Neural cell (in vitro differentiated cells): ENCODE results near the gene PAWR. TPM values are rescaled to one million over a fixed set of nuclear protein-coding genes. Genes with fewer than 3 reads are reported as not detected.
"Not testable (repeated sequence)": the region's sequence is repeated elsewhere in the genome, so short reads cannot be mapped to it uniquely, and the experiment has no call there.

Experiments used
- H2AFZ ChIP-seq: fragments of 200-600, 300-800 bp; sonication (generic), shearing (Covaris generic); 2 replicates; pipeline ENCODE4 v1.6.0; 2014; ENCODE audit warnings: low read depth, mild to moderate bottlenecking, antibody characterized with exemption, low read length, moderate library complexity
- H3F3A ChIP-seq: fragments of 200-600 bp; shearing (Covaris generic); 2 replicates; pipeline ENCODE4 v1.6.1; 2016; ENCODE audit warnings: mild to moderate bottlenecking, moderate library complexity, mixed read lengths, antibody characterized with exemption, low read length; ENCODE audit not compliant: insufficient read depth, poor library complexity, severe bottlenecking
- H3K27ac ChIP-seq: fragments of 200-600, 300-800 bp; sonication (generic), shearing (Covaris generic); 2 replicates; pipeline ENCODE4 v1.5.1; 2014; ENCODE audit warnings: mild to moderate bottlenecking, low read length, moderate library complexity
- H3K27me3 ChIP-seq: fragments of 300-800, 200-600 bp; sonication (generic), shearing (Covaris generic); 2 replicates; pipeline ENCODE4 v1.6.0; 2014; ENCODE audit warnings: mild to moderate bottlenecking, low read depth, low read length, moderate library complexity; ENCODE audit not compliant: insufficient read depth
- H3K36me3 ChIP-seq: fragments of 300-800, 200-600 bp; sonication (generic), shearing (Covaris generic); 2 replicates; pipeline ENCODE4 v1.5.1; 2014; ENCODE audit warnings: mild to moderate bottlenecking, antibody characterized with exemption, low read length, moderate library complexity; ENCODE audit not compliant: insufficient read depth
- H3K4me2 ChIP-seq: fragments of 300-800, 200-600 bp; sonication (generic), shearing (Covaris generic); 2 replicates; pipeline ENCODE4 v1.6.0; 2014; ENCODE audit warnings: mild to moderate bottlenecking, low read length
- H3K4me3 ChIP-seq: fragments of 300-800, 200-600 bp; sonication (generic), shearing (Covaris generic); 2 replicates; pipeline ENCODE4 v1.5.1; 2014; ENCODE audit warnings: mild to moderate bottlenecking, low read length, moderate library complexity
- H3K79me2 ChIP-seq: fragments of 200-600 bp; shearing (Covaris generic); replicated peaks from 2 replicates; pipeline ENCODE4 v1.6.0; 2014; ENCODE audit warnings: mild to moderate bottlenecking, low read length, moderate library complexity; ENCODE audit not compliant: insufficient read depth
- H3K9ac ChIP-seq: fragments of 300-800, 200-600 bp; sonication (generic), shearing (Covaris generic); 2 replicates; pipeline ENCODE4 v1.6.1; 2016; ENCODE audit warnings: mild to moderate bottlenecking, low read length, mixed read lengths
- H3K9me2 ChIP-seq: fragments of 200-600 bp; shearing (Covaris generic); 2 replicates; pipeline ENCODE4 v1.6.1; 2016; ENCODE audit warnings: mild to moderate bottlenecking, low read length, mixed read lengths; ENCODE audit not compliant: insufficient read depth
- H3K9me3 ChIP-seq: fragments of 200-600, 300-800 bp; sonication (generic), shearing (Covaris generic); 2 replicates; pipeline ENCODE4 v1.6.1; 2016; ENCODE audit warnings: mild to moderate bottlenecking, mixed run types, low read length, moderate library complexity, mixed read lengths
- H4K20me1 ChIP-seq: fragments of 200-600 bp; shearing (Covaris generic); 2 replicates; pipeline ENCODE4 v1.6.1; 2016; ENCODE audit warnings: mild to moderate bottlenecking, mixed run types; ENCODE audit not compliant: insufficient read depth
- EP300 ChIP-seq: fragments of 450-650 bp; conservative IDR thresholded peaks from 2 replicates; pipeline ENCODE4 v1.6.1; 2014; ENCODE audit warnings: antibody characterized with exemption, mild to moderate bottlenecking, moderate library complexity; ENCODE audit not compliant: poor library complexity, severe bottlenecking
- EZH2 ChIP-seq: fragments of 200-600, 300-800 bp; shearing (Covaris generic), sonication (generic); IDR thresholded peaks from 2 replicates; pipeline ENCODE4 v1.6.1; 2014; ENCODE audit warnings: antibody characterized with exemption, low read length, borderline replicate concordance, mild to moderate bottlenecking; ENCODE audit not compliant: insufficient read depth, poor library complexity, severe bottlenecking
- MXI1 ChIP-seq: fragments of 450-650 bp; conservative IDR thresholded peaks from 2 replicates; pipeline ENCODE4 v1.6.1; 2014; ENCODE audit warnings: antibody characterized with exemption, mild to moderate bottlenecking; ENCODE audit not compliant: poor library complexity, severe bottlenecking
- POLR2AphosphoS5 ChIP-seq: IDR thresholded peaks from 2 replicates; pipeline ENCODE4 v1.6.1; 2012
- RAD21 ChIP-seq: fragments of 450-650 bp; conservative IDR thresholded peaks from 2 replicates; pipeline ENCODE4 v1.6.1; 2014; ENCODE audit warnings: antibody characterized with exemption, mild to moderate bottlenecking, moderate library complexity
- SMC3 ChIP-seq: fragments of 450-650 bp; conservative IDR thresholded peaks from 2 replicates; pipeline ENCODE4 v1.6.1; 2014; ENCODE audit warnings: antibody characterized with exemption, mild to moderate bottlenecking, moderate library complexity; ENCODE audit not compliant: poor library complexity
- TAF1 ChIP-seq: IDR thresholded peaks from 2 replicates; pipeline ENCODE4 v1.6.1; 2012; ENCODE audit warnings: low read depth
- polyA plus RNA-seq: library from polyadenylated mRNA; depleted of rRNA; stranded (reverse); fragments of >200 nt; gene quantifications from 2 replicates; pipeline ENCODE4 v1.2.3, GENCODE V29; 2014
- TF ChIP-seq, protein P1 (sequence below): IDR thresholded peaks from 2 replicates; pipeline ENCODE4 v1.6.1; 2012; ENCODE audit warnings: borderline replicate concordance
- TF ChIP-seq, protein P2 (sequence below): fragments of 450-650 bp; IDR thresholded peaks from 2 replicates; pipeline ENCODE4 v1.5.1; 2014; ENCODE audit warnings: antibody characterized with exemption, mild to moderate bottlenecking, moderate library complexity; ENCODE audit not compliant: poor library complexity, severe bottlenecking

The PAWR gene
- polyA plus RNA-seq, 1 donor from 2014 or later: 13.4 TPM

DNA sequence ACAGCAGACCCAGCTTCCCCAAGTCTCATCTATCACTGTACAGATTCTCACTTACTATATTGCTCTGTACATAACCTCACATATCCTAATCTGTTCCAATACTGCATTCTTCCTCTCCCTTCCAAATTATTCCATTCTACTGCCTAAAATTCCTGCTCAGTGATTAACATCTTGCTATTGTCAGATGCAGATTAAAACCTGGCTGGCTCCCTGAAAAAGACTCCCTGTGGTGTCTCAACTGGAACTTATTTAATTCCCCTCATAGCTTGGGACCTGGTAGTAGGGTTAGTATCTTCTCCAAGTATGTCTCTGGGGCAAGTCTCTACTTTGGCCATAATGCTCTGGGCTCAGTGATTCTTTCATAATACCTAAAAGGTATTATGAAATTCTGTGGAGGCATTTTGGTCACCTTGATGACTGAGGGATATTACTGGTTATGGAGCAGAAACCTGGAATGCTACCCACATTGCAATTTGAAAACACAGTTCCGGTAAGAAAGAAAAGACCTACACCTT, 55.8 kb downstream of the PAWR start:
- H3K9me3 ChIP-seq: no peaks in the 10 kb centered on the region
- H2AFZ ChIP-seq: no peak overlapping the region
- no peaks in the 10 kb centered on the region for H4K20me1 ChIP-seq
- H3F3A ChIP-seq: no peaks in the 10 kb centered on the region
- no peaks in the 10 kb centered on the region for H3K36me3 ChIP-seq
- no peak overlapping the region for H3K4me2 ChIP-seq
- H3K9me2 ChIP-seq: no peaks in the 10 kb centered on the region
- no peak overlapping the region for H3K4me3 ChIP-seq
- H3K27me3 ChIP-seq: no peaks in the 10 kb centered on the region
- no peak for TF ChIP-seq TAF1
- no peak for TF ChIP-seq POLR2AphosphoS5
- no peak for TF ChIP-seq MXI1
- no peaks in the 10 kb centered on the region for H3K79me2 ChIP-seq
- no peak overlapping the region for H3K9ac ChIP-seq
- no peak overlapping the region for H3K27ac ChIP-seq

GRCh38 chr12:79629561-79629960, 61.2 kb downstream of the PAWR start:
- no peak overlapping the region for H3K4me2 ChIP-seq

DNA sequence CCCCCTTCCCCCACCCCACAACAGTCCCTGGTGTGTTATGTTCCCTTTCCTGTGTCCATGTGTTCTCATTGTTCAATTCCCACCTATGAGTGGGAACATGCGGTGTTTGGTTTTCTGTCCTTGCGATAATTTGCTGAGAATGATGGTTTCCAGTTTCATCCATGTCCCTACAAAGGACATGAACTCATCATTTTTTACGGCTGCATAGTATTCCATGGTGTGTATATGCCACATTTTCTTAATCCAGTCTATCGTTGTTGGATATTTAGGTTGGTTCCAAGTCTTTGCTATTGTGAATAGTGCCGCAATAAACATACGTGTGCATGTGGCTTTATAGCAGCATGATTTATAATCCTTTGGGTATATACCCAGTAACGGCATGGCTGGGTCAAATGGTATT, 64.0 kb downstream of the PAWR start:
- H3K9ac ChIP-seq, H3K36me3 ChIP-seq, H3K79me2 ChIP-seq, H3K9me3 ChIP-seq, H3K4me2 ChIP-seq, H3K27me3 ChIP-seq, H2AFZ ChIP-seq, H3K27ac ChIP-seq, H3K4me3 ChIP-seq, H3F3A ChIP-seq, H4K20me1 ChIP-seq, H3K9me2 ChIP-seq: not testable (repeated sequence)

More at GRCh38 chr12:79629561-79629960, 61.2 kb downstream of the PAWR start:
- TF ChIP-seq RAD21: no peak
- TF ChIP-seq POLR2AphosphoS5: no peak
- TF ChIP-seq, protein P1, sequence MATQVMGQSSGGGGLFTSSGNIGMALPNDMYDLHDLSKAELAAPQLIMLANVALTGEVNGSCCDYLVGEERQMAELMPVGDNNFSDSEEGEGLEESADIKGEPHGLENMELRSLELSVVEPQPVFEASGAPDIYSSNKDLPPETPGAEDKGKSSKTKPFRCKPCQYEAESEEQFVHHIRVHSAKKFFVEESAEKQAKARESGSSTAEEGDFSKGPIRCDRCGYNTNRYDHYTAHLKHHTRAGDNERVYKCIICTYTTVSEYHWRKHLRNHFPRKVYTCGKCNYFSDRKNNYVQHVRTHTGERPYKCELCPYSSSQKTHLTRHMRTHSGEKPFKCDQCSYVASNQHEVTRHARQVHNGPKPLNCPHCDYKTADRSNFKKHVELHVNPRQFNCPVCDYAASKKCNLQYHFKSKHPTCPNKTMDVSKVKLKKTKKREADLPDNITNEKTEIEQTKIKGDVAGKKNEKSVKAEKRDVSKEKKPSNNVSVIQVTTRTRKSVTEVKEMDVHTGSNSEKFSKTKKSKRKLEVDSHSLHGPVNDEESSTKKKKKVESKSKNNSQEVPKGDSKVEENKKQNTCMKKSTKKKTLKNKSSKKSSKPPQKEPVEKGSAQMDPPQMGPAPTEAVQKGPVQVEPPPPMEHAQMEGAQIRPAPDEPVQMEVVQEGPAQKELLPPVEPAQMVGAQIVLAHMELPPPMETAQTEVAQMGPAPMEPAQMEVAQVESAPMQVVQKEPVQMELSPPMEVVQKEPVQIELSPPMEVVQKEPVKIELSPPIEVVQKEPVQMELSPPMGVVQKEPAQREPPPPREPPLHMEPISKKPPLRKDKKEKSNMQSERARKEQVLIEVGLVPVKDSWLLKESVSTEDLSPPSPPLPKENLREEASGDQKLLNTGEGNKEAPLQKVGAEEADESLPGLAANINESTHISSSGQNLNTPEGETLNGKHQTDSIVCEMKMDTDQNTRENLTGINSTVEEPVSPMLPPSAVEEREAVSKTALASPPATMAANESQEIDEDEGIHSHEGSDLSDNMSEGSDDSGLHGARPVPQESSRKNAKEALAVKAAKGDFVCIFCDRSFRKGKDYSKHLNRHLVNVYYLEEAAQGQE: no peak
- no peak for TF ChIP-seq TAF1
- TF ChIP-seq EZH2: no peak
- no peak for TF ChIP-seq EP300
- no peak for TF ChIP-seq MXI1
- TF ChIP-seq, protein P2, sequence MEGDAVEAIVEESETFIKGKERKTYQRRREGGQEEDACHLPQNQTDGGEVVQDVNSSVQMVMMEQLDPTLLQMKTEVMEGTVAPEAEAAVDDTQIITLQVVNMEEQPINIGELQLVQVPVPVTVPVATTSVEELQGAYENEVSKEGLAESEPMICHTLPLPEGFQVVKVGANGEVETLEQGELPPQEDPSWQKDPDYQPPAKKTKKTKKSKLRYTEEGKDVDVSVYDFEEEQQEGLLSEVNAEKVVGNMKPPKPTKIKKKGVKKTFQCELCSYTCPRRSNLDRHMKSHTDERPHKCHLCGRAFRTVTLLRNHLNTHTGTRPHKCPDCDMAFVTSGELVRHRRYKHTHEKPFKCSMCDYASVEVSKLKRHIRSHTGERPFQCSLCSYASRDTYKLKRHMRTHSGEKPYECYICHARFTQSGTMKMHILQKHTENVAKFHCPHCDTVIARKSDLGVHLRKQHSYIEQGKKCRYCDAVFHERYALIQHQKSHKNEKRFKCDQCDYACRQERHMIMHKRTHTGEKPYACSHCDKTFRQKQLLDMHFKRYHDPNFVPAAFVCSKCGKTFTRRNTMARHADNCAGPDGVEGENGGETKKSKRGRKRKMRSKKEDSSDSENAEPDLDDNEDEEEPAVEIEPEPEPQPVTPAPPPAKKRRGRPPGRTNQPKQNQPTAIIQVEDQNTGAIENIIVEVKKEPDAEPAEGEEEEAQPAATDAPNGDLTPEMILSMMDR: no peak
- no peak for TF ChIP-seq SMC3
- H3K79me2 ChIP-seq: peaks cover 6% of the 10 kb centered on the region
- H3K36me3 ChIP-seq: no peaks in the 10 kb centered on the region
- H4K20me1 ChIP-seq: no peaks in the 10 kb centered on the region
- H3K9me2 ChIP-seq: no peaks in the 10 kb centered on the region
- no peaks in the 10 kb centered on the region for H3F3A ChIP-seq
- no peak overlapping the region for H3K27ac ChIP-seq
- H3K9me3 ChIP-seq: no peaks in the 10 kb centered on the region
- no peak overlapping the region for H3K4me3 ChIP-seq
- no peak overlapping the region for H3K9ac ChIP-seq
- no peak overlapping the region for H2AFZ ChIP-seq
- H3K27me3 ChIP-seq: no peaks in the 10 kb centered on the region
